B cell (primary cell): ENCODE data around the gene AQP12B. TPM values are rescaled to one million over a fixed set of nuclear protein-coding genes. Genes with fewer than 3 reads are reported as not detected.

Experiments used
- ATAC-seq: fragments of 200-7000 bp; cut with Tn5 transposase; one replicate; pipeline ENCODE4 v1.10.0; 2021; ENCODE audit warnings: low read depth, mild to moderate bottlenecking, moderate number of reproducible peaks, moderate library complexity
- CTCF ChIA-PET: fragments of 350-600 bp; sonication (Branson Sonifier 250); formaldehyde crosslinking; loops from one replicate; lab custom pipeline; 2021; ENCODE audit warnings: antibody characterized with exemption, inconsistent platforms; lab: Charles Lee
- POLR2A ChIA-PET: fragments of 350-600 bp; sonication (Branson Sonifier 250); formaldehyde crosslinking; loops from one replicate; lab custom pipeline; 2021; ENCODE audit warnings: antibody characterized with exemption; lab: Charles Lee
- DNase-seq: peaks from one replicate; pipeline ENCODE4 v3.0.0; 2013
- H2AFZ ChIP-seq: 2 replicates; pipeline ENCODE4 v1.6.1; 2012; ENCODE audit warnings: mild to moderate bottlenecking, low read depth, low read length; ENCODE audit not compliant: insufficient read depth, poor library complexity, severe bottlenecking
- H3K27ac ChIP-seq, 2 donors: 1 replicate in 1 of 2; 2 replicates in 1 of 2; pipeline ENCODE4 v1.5.1; 2012 to 2013; ENCODE audit warnings: low read length in 2 of 2, mild to moderate bottlenecking in 2 of 2, moderate library complexity in 1 of 2
- H3K27me3 ChIP-seq, 4 experiments: fragments of 200-600 bp in 1 of 4; sonication (generic) in 1 of 4; replicated peaks in 1 of 4; 1 replicate in 2 of 4; 2 replicates in 2 of 4; pipeline versions ENCODE4 v1.6.1 to v1.7.0; 2013 to 2016; ENCODE audit warnings: low read length in 3 of 4, mild to moderate bottlenecking in 2 of 4, mixed read lengths in 1 of 4, moderate library complexity in 1 of 4; ENCODE audit not compliant: insufficient read depth in 4 of 4, control insufficient read depth in 3 of 4; ENCODE audit errors: control extremely low read depth in 1 of 4
- H3K36me3 ChIP-seq, 2 experiments: replicated peaks in 1 of 2; 1 replicate in 1 of 2; 2 replicates in 1 of 2; pipeline versions ENCODE4 v1.6.1 to v1.7.1; 2013; ENCODE audit warnings: low read length in 1 of 2; ENCODE audit not compliant: insufficient read depth in 2 of 2, control insufficient read depth in 1 of 2; ENCODE audit errors: control extremely low read depth in 1 of 2, extremely low read depth in 1 of 2
- H3K4me1 ChIP-seq, 2 donors: fragments of 200-600 bp in 1 of 2; sonication (generic) in 1 of 2; 1 replicate in 1 of 2; 2 replicates in 1 of 2; pipeline versions ENCODE4 v1.5.1 to v1.6.1; 2013 to 2017; ENCODE audit warnings: low read length in 2 of 2; ENCODE audit not compliant: control insufficient read depth in 2 of 2, insufficient read depth in 2 of 2
- H3K4me2 ChIP-seq: replicated peaks from 2 replicates; pipeline ENCODE3; 2012; ENCODE audit warnings: mild to moderate bottlenecking, low read depth, low read length; ENCODE audit not compliant: poor library complexity, severe bottlenecking
- H3K4me3 ChIP-seq, 5 experiments: fragments of 200-600 bp in 1 of 5; sonication (generic) in 1 of 5; 1 replicate in 3 of 5; 2 replicates in 2 of 5; pipeline versions ENCODE4 v1.5.1 to v1.7.0; 2011 to 2016; ENCODE audit warnings: low read length in 4 of 5, mild to moderate bottlenecking in 4 of 5, low read depth in 2 of 5, control low read depth in 1 of 5, moderate library complexity in 1 of 5; ENCODE audit not compliant: insufficient read depth in 1 of 5; ENCODE audit errors: control extremely low read depth in 1 of 5, extremely low read depth in 1 of 5
- H3K79me2 ChIP-seq: fragments of 200-600 bp; sonication (generic); one replicate; pipeline ENCODE4 v1.6.0; 2016; ENCODE audit warnings: low read length; ENCODE audit not compliant: control insufficient read depth, insufficient read depth
- H3K9ac ChIP-seq: fragments of 200-600 bp; sonication (generic); 2 replicates; pipeline ENCODE4 v1.6.1; 2017; ENCODE audit warnings: mild to moderate bottlenecking, low read length, moderate library complexity
- H3K9me3 ChIP-seq, 3 donors: one replicate each; pipeline versions ENCODE4 v1.6.1 to v1.7.1; 2013; ENCODE audit warnings: low read length in 2 of 3; ENCODE audit not compliant: control insufficient read depth in 2 of 3, insufficient read depth in 1 of 3; ENCODE audit errors: control extremely low read depth in 1 of 3
- H4K20me1 ChIP-seq: 2 replicates; pipeline ENCODE4 v1.6.0; 2012; ENCODE audit warnings: mild to moderate bottlenecking, low read length; ENCODE audit not compliant: insufficient read depth, control insufficient read depth, poor library complexity, severe bottlenecking
- H3K27ac Mint-ChIP-seq: one replicate; pipeline ENCODE4 v1.8.0; 2021; ENCODE audit warnings: mixed read lengths
- H3K27me3 Mint-ChIP-seq: one replicate; pipeline ENCODE4 v1.8.0; 2021; ENCODE audit warnings: mixed read lengths
- H3K4me1 Mint-ChIP-seq: one replicate; pipeline ENCODE4 v1.8.0; 2021; ENCODE audit warnings: mixed read lengths
- H3K4me3 Mint-ChIP-seq: one replicate; pipeline ENCODE4 v1.8.0; 2021; ENCODE audit warnings: mixed read lengths
- H3K9me3 Mint-ChIP-seq: one replicate; pipeline ENCODE4 v1.8.0; 2022; ENCODE audit warnings: mixed read lengths; ENCODE audit not compliant: insufficient read depth
- EZH2 ChIP-seq: IDR thresholded peaks from 2 replicates; pipeline ENCODE4 v1.6.1; 2012; ENCODE audit warnings: borderline replicate concordance, low read depth, mild to moderate bottlenecking, moderate library complexity, low read length; ENCODE audit not compliant: insufficient read depth, poor library complexity, severe bottlenecking
- WGBS: methylation state at CpG from one replicate; pipeline ENCODE4 v1.1.5; 2013; ENCODE audit warnings: missing lambda C conversion rate; ENCODE audit not compliant: insufficient coverage; 5-methylcytosine and 5-hydroxymethylcytosine counted together
- intact Hi-C: fragments of 100-400 bp; cut with micrococcal nuclease; formaldehyde crosslinking; loops from one replicate; pipeline ENCODE4 v1.10.0; 2022
- polyA plus RNA-seq: library from polyadenylated mRNA; depleted of rRNA; stranded (reverse); fragments of >200 nt; gene quantifications from 2 replicates; pipeline ENCODE4 v1.2.3, GENCODE V29; 2012
- total RNA-seq, 2 donors: library from RNA; stranded (reverse); fragments of 120-200 nt in 1 of 2; gene quantifications; 1 replicate in 1 of 2; 2 replicates in 1 of 2; pipeline versions ENCODE4 v1.2.3 to v1.2.4, GENCODE V29; 2013 to 2022
- TF ChIP-seq, protein P1 (sequence below): fragments of 200-600 bp; IDR thresholded peaks from one replicate; pipeline ENCODE4 v1.8.0; 2022; ENCODE audit warnings: antibody characterized with exemption, mild to moderate bottlenecking

AQP12B gene
- total and polyA plus RNA-seq, 2 donors (not counting 1 experiment from before 2014, with no cell fraction given), result not detected

DNA sequence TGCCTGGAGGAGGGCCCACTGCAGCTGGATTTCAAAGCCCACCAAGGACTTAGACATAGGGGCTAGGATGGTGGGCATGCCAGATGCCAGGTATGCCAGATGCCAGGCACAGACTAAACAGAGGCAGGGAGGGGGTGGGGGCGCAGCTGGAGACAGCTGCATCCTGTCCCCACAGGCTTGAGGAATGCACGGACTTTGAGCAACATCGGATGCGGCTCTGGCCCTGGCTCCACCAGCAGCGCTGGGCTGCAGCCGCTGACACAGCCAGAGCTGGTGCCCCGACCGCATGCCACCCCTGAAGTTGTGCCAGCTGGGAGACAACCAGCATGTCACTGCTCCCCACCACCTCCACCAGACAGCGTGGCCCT is 48.5 kb upstream of the AQP12B start:
- Histone ChIP-seq H3K4me1 (no peaks in the 10 kb centered on the region), H3K4me2 (no peak overlapping the region), H4K20me1 (no peaks in the 10 kb centered on the region), H3K27ac (no peak overlapping the region), H3K4me3 (no peak overlapping the region), H3K27me3 (peaks cover 0 to 4% (median 0%) of the 10 kb centered on the region in 4 experiments), H3K9me3 (no peaks in the 10 kb centered on the region), H3K79me2 (no peaks in the 10 kb centered on the region), H2AFZ (no peak overlapping the region), H3K9ac (no peak overlapping the region), H3K36me3 (no peaks in the 10 kb centered on the region)
- TF ChIP-seq EZH2, result no peak
- TF ChIP-seq, protein P1, sequence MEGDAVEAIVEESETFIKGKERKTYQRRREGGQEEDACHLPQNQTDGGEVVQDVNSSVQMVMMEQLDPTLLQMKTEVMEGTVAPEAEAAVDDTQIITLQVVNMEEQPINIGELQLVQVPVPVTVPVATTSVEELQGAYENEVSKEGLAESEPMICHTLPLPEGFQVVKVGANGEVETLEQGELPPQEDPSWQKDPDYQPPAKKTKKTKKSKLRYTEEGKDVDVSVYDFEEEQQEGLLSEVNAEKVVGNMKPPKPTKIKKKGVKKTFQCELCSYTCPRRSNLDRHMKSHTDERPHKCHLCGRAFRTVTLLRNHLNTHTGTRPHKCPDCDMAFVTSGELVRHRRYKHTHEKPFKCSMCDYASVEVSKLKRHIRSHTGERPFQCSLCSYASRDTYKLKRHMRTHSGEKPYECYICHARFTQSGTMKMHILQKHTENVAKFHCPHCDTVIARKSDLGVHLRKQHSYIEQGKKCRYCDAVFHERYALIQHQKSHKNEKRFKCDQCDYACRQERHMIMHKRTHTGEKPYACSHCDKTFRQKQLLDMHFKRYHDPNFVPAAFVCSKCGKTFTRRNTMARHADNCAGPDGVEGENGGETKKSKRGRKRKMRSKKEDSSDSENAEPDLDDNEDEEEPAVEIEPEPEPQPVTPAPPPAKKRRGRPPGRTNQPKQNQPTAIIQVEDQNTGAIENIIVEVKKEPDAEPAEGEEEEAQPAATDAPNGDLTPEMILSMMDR, result no peak
- Mint-ChIP-seq H3K4me1 (no peaks in the 10 kb centered on the region), H3K4me3 (no peak overlapping the region), H3K27me3 (peaks cover 7% of the 10 kb centered on the region), H3K9me3 (no peaks in the 10 kb centered on the region), H3K27ac (no peak overlapping the region)
- 74% methylated on average over 9 of the region's 9 CpGs for WGBS
- ATAC-seq (no peak), DNase-seq (no peak)
- ChIA-PET CTCF (interaction anchor here (1.1 kb wide), 1 partner anchor 217 kb away, joined by 3 read pairs; no protein-coding TSS in a partner anchor), POLR2A (no interaction called here)
- intact Hi-C loops, result no loop called here

DNA sequence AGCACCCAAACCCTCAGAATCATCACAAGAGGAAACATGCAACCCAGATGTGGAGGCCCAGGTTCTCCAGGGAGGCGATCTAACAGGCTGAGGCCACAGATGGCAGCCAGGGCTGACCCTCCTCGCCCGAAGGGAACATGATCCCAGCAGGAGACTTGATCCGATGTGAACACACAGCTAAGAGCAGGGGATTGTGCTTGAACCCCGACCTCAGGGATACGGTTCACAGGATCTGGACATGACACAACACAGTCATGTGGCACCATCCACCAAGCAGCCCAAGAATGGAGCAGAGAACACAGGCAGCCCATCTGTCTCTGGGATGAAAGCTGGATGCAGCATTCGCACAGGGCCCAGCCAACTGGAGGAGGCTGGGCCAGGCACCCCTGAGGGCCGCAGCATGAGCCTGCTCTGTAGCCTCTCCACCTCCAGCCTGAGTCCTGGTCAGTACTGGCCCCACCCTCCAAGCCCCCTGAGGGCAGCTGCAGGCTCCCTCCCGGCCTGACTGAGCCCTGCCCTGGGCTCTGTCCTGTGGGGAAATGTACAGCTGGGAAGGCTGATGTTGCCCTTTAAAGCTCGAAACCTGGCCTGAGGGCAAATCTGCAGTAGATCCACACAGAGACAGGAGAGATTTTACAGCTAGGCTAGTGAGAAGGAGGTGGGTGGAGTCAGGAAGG is 48.0 kb upstream of the AQP12B start:
- Histone ChIP-seq H2AFZ (no peak overlapping the region), H3K27ac (no peak overlapping the region), H3K79me2 (no peaks in the 10 kb centered on the region), H3K9ac (no peak overlapping the region), H3K36me3 (no peaks in the 10 kb centered on the region), H3K4me3 (no peak overlapping the region), H3K4me2 (no peak overlapping the region), H4K20me1 (no peaks in the 10 kb centered on the region), H3K27me3 (peaks cover 0 to 6% (median 0%) of the 10 kb centered on the region in 4 experiments), H3K4me1 (no peaks in the 10 kb centered on the region), H3K9me3 (no peaks in the 10 kb centered on the region)
- Mint-ChIP-seq H3K4me1 (no peaks in the 10 kb centered on the region), H3K27me3 (peaks cover 7% of the 10 kb centered on the region), H3K4me3 (no peak overlapping the region), H3K9me3 (no peaks in the 10 kb centered on the region), H3K27ac (no peak overlapping the region)
- ATAC-seq (no peak), DNase-seq (no peak)
- ChIA-PET POLR2A (no interaction called here), CTCF (interaction anchor here (1.1 kb wide), 1 partner anchor 217 kb away, joined by 3 read pairs; no protein-coding TSS in a partner anchor)
- WGBS, result 83% methylated on average over 10 of the region's 10 CpGs
- TF ChIP-seq, protein P1, result no peak
- no peak for TF ChIP-seq EZH2
- intact Hi-C loops, result no loop called here
